ENCODE results near the gene KCNJ15.

DNA sequence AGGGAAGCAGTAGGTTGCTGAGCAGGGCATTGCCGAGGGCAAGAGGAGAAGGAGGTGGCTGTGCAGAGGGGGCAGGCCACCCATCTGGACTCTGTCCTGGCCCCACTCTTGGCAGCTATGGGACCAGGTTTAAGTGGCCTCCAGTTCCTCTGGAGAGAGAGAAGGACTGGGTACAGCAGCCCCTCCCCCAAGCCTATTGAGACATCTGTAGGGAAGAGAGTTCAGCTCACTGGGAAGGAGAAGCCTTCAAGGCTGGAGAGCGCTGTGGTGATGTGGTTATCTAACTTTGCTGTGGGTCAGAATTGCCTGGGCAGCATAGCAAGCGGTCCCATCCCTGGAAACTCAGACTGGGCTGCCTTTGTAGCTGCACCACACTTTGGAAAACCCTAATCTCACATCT is 93.9 kb downstream of the KCNJ15 start:
- TF ChIP-seq, protein P1, sequence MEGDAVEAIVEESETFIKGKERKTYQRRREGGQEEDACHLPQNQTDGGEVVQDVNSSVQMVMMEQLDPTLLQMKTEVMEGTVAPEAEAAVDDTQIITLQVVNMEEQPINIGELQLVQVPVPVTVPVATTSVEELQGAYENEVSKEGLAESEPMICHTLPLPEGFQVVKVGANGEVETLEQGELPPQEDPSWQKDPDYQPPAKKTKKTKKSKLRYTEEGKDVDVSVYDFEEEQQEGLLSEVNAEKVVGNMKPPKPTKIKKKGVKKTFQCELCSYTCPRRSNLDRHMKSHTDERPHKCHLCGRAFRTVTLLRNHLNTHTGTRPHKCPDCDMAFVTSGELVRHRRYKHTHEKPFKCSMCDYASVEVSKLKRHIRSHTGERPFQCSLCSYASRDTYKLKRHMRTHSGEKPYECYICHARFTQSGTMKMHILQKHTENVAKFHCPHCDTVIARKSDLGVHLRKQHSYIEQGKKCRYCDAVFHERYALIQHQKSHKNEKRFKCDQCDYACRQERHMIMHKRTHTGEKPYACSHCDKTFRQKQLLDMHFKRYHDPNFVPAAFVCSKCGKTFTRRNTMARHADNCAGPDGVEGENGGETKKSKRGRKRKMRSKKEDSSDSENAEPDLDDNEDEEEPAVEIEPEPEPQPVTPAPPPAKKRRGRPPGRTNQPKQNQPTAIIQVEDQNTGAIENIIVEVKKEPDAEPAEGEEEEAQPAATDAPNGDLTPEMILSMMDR (IDR thresholded peaks at IDR 0.05) = no peak
- TF ChIP-seq POLR2A (IDR thresholded peaks at IDR 0.05) (no peak), EP300 (IDR thresholded peaks at IDR 0.05) (no peak)

Measured in ovary (tissue), 3 donors.